Measurements from ENCODE around the gene BCL11B. TPM values are rescaled to one million over a fixed set of nuclear protein-coding genes. Genes with fewer than 3 reads are reported as not detected.

Gene BCL11B
- total RNA-seq, 1 donor from 2014 or later, result 27.0 TPM

DNA sequence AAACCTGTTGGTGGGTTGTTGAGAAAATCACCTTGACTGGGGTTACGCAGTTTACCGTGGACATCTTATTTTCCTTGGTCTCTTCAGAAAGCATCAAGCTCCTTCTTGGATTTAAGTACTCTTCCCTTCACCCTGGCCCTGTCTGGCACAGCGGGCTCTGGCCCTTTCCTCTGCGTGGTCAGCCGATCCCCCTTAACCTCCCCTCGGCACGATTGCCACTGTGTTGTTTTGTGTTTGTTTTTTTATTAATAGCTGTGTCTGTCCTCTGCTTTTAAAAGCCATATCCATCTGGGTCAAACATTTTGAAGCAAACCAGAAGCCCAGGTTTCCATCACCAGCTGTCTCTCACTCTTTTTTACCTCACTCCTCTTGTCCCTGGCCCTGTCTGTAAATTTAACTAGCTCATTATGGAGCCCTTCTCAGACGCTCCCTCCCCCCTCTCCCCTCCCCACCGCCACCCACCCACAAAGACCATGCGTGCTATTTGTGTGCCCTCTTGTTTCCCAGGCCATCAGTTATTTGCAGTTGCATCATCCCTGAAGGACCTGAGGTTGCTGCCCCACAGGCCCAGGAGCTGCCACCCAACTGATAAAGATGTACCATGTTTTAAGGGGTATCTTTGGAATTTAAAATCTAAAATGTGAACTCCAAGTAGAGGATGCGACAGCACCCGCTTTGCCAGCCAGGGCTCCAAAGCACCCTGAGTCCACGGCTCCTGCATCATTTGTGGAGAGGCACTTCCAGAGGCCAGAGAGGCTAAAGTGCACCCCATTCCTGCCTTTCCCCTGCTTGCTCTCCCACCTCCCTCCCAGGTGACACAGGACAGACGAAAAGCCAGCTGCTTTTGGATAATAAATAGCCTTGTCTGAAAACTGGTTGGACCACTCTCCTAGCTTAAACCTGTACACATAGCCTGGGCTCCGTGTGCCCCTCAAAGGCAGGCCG, 3.9 kb downstream of the BCL11B start:
- no peak for DNase-seq

DNA sequence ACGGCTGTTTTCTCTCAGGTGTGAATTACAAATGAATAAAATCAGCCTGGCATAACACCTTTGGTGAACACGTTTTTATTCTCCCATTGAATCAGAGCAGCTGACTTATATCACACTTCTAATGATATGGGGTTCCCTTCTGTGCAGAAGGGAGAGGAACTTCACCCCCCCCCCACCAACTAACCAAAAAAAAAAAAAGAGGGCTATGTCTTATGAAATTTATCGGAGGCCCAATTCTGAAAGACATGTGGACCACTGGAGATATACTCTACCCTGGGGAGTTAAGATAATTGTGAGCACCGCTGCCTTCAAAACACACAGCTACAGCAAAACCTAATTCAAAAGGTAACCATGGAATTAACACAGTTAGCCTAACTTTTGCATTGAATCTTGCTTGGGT, 4.6 kb downstream of the BCL11B start:
- no peak for DNase-seq

DNA sequence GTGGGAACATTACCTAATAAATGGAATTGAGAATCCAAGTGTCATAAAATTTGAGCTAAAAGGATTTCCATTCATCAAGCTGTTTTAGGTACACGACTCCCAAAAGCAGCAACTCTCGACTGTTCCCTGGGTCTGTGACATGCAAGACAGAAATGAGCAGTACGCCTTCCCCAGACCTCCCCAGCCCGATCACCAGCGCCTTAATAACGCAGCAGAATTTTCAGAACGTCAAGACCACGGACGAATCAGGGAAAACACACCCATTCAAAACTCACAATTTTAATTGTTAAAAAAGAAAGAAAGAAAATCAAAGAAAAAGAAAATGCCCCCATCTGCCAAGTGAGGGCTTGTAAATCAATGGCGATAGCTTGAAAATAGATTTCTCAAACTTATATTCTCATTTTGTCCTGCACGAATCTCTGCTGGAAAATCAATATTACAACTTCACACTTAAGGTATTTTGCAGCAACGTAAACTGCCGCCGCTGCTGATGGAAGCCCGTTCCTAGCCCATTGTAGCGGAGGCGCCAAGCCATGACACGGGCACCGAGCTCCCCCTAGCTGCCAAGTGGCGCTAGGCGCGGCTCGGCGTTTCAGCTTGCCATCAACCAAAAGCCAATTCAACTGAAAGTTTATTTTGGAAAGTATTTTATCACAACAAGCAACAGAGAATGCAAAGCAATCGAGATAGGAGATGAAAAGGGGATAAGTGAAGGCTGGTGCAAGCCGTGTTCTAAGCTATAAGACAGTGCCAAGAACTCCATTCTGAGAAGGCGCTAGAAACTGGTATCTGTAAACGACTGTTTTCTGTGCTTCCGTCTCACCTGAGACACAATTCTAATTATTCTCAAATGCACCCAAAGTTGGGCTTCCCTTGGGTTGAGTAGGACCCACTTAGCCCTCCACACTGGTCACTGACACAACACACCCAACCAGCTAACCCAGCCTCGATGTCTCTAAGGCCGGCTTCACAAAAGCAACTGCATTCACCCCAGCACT, 5.5 kb downstream of the BCL11B start:
- DNase-seq, result peak; percentile 58

DNA sequence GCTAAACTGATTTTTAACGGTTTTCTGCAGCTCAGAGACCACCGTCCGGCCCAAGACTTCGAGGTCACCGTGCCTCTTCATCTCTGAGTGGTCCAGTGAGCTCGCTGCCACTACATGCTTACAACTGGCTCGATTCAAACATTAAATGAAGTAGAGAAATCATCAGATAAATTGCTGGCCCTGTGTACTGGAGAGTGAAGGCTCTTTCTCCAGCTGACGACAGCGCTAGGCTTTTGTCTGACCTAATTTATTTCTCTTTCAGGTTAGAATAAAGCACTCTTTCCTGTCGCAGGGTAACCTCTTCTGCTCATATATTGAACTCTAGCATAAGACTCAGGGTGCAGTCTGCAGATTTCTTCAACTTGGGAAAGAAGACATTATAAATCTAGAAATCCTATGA, 6.4 kb downstream of the BCL11B start:
- no peak for DNase-seq

DNA sequence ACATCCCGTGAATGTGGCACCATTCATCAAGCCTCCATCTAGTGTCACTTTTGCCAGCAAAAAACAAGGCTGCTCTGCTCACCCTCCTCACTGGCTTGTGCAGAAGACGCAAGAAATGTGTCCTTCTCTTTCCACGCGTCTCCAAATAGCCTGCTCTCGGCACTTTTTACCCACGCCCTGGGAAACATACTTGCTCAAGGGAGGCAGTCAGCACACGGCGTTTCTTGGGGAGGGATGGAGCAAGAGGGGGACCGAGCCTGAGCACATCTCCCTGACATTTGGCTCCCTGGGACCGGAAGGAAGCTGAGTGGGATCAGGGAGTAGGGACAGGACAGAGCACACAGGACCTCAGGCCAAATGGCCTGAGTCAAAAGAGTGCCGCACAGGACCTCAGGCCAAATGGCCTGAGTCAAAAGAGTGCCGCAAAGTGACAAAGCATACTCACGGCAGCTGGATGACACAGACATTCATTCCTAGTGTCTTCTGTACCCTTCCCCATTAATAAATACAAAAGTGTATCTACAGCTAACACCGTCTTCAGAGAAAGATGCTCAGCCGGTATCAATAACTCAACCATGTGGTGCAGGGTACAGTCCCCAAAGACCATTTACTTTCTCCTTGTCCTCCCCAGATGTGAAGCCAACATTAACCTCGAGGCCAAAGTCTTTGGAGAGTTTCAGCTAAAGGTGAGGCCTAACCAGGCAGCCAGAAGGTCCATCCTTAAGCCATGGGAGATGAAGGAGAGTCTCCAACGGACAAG, 7.1 kb downstream of the BCL11B start:
- no peak for DNase-seq

DNA sequence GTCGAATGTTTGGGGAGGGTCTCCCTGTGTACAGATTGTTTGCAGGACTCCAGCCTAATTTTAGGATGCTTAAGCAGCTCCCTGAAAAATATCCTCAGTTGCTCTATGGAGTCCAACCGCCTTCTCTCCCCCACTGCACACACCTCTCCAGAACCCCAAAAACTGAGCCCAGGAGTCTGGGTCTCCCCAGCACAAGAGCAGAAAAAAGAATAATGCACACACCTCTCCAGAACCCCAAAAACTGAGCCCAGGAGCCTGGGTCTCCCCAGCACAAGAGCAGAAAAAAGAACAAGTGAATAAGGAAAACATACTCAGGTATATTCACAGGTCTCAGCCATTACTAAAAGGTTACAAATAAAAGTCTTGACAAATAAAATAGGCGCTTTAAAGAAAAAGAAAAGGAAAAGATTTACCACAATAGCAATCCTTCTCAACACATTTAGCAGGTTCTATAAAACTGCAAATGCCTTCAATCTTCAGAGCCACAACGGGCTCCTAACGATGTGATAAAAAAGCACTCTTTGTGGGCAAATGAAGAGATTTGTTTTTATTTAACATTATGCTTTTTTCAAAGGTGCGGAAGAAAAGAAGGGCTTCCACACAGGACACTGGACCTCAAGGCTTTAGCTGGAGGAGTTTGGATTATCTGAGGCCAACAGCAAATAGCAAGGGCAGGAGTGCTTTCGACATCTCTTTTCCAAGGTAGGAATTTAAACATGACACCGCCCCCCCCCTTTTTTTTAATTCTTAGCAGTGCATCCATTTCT, 8.2 kb downstream of the BCL11B start:
- DNase-seq, result no peak

DNA sequence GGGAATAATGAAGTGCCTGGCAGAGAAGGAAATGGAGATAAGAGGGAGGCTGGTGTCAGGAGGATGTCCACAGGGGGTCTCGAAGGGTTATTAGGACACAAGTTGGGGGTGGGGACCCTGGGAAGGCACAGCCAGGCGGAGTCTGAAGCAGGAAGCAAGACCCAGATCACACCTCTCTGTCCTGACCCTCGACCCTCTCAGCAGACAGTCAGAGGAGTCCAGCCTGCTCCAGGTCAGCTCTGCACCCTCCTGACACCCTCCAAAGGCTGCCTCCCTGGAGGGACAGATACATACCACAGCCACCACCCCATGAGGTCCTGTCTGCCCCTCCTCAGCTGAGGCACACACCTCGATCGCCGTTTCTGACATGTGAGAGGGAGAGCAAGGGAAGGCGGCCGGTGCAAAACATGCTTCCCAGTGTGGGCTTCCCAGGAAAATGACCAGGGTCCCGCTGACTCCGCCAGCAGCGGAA, 9.0 kb downstream of the BCL11B start:
- DNase-seq, result no peak

DNA sequence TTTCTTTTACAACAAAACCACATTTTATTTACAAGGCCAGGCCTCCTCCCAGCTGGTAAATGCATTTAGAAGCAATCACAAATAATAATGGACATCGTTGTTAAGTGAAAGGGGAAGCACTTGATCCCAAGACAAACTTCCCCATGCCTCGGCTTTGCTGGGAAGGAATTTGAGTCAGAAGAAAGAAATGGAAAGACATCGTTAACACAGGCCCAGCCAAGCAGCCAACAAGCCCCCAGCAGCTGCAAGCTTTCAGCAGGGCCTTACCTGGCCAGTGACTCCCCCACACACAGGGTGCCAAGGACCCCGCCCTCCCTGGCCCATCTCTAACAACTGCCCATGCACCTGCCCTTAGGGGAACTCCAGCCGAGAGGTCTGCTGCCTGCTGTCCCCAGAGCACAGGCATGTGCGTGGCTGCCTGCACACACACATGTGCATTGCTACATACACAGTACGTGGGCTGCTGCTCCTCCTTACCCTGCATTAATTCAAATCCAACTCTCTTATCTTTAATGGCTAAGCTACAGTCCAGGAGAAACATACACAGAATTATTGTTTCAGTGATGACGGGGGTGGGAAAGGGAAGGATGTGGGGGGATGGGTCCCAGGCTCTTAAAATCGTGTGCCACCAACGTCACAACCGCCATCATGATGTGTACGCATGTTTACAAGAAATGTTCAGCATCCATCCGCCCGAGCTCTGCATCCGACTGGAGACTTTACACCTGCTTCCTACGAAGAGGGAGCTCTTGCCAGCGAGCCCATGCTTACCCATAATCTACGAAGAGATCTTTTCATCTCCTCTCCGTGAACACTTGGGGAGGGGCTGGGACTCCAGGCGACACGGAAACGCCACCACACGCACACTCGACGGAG, 9.8 kb downstream of the BCL11B start:
- DNase-seq, result no peak

DNA sequence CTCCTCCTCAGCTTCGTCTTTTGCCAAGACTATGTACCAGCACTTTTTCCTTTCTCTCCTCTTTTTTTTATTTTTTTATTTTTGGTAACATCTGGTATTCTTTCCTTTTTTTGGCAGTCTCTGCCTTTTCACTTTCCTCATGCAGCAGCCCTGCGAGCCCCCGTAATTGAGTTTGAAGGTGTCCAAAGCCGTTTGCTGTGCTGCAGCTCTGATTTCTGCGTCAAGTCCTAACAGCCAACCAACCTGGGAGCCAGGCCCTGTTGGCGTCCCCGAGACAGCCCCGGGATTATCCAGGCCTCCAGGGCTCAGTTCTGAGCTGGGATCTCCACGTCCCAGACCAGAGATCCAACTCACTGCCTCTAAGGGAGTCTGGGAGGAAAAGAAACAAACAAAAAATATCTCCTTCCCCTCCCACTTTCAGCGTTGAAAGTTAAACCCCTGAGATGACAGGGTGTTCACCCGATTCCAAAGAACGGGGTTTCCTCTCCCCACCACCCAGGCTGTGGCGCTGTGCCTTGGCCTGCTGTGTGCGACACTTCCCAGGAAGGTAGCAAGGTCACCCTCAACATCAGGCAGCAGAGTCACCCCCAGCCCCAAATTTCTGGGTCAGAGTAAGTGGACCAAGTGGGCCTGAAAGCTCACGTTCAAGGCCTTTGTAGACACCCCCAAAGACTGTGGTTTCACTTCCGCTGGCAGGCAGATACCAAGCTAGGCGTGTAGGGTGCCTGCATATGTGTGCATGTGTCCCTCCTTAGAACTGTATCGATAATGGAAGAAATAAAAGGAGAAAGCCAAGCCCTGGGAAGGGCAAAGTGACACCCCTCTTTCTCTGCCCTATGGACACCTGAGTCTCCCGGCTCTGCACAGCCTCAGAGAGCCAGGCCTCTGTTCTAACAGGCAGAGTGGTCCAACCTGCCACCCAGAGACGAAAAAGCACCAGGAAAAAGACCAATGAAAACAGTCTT, 11.1 kb downstream of the BCL11B start:
- DNase-seq, result no peak

DNA sequence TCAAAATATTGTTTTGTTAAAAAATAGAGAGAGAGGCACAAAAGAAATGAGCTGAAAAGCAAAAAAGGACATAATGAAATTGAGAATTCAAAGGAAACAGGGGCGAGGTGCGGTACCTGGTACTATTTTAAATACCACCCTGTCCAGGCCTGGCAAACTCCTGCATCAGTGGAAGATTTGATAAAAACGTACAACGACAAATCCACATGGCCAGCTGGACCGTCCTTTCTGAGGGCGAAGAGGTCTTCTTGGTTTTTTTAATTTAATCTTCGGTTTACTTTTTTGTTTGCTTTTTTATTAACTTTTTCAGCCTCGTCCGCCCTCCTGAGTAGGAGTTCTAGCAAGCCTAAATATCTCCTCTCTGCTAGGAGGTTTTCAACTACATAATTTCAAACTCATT, 11.9 kb downstream of the BCL11B start:
- DNase-seq, result no peak

DNA sequence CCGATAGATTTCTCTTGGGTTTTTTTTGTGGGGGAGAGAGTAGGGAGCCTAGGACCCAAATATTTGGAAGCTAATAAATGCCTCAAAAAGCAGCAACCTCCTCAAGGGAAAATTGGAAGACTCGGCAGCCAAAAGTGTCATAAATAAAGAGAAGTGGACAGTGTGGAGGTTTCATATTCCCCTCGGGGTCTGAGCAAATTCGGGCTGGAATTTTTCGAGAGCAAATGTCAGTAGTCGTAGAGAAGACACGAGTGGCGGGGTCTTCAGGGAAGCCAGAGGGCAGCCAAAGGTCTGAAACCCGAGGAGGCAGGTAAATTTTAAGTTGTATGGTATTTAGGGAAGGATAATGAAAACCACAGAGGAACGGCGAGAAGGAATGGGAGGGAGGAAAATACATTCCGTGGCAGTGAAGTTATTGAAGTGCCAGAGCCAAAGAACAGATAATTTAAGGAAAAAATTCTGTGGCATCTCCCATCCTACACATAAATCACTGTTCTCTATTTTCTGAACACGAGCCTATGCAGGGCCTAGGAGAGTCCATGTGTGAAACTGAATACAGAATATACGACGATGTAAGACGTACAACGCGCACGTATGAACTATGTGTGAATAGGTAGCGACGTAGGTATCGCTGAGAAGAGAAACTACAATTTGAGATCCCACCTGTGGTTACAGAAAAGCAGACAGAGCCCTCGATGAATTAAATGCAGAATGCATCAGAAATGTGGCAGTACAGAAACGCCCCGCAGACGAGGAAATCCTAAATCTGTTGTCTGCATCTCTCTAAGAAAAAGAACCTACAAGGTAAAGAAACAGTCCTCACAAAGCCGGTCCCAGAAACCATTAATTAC, 12.9 kb downstream of the BCL11B start:
- DNase-seq, result no peak

DNA sequence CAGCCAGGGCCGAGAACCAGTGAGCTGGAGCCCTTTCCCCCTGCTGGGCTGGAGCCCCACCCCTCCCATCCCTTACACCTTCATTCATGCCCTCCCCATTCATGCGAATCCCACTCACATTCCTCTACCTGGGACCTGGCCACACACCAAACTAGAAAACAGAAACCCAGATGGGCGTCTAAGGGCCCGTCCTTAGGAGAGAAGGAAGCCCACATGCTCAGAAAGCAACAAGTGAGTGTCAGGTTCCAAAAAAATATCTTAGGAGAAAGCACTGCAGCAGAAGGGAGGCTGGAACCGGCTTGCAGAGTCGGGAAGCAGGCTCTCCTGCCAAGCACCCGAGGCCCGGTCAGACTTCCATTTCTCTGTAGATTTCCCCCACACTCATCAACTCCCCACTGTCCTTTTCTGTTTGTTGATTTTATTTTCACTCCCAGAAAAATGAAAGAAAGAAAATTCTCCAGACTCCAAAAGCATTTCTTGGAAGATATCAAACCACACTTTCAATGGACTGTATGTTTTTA, 13.6 kb downstream of the BCL11B start:
- DNase-seq, result no peak

DNA sequence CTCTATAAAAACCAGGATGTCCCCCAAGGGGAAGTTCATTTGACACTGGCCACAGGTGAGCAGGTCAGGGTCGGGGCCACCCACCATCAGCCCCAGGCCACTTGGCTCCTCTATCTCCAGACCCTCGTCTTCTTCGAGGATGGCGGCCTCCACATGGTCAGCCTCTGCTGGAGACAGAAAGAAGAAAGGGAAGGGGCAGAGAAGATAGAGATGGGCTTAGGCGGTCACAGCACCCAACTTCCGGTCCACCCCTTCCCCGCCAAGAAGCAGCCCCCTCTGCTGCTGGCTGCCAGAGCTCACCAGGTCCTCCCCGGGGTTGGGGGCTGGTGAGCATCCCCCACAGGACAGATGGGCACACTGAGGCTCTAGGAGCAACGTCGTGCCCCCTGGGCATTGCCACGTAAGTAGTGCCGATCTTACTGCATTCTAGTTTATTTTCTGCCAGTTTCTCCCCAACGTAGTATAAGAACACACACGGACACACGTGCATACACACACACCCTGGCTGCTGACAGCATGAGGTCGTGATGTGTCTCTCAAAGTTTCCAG, 14.2 kb downstream of the BCL11B start:
- no peak for DNase-seq

DNA sequence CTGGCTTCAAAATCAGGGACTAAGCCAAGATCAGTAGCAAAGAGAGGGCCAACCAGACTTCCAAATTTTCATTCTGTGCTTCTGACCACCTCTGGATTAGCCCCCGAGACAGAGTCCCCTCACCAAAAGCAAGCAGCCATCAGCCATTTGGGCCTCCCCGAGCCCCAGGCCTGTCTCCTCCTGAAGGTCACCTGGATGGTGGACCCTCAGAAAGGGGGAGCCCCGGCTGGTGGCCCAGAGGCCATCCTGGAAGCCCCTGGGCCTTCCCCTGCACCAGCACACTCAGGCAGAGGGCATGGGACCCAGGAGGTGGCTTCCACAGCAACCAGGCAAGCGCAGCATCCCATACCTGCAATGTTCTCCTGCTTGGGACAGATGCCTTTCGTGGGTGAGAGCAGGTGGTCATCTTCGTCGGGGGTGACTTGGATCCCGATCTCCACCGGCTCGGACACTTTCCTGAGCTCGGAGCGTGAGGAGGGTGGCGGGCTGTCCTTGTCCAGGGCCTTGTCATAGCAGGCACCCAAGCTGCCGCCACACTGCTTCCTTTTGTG, 14.8 kb downstream of the BCL11B start:
- DNase-seq, result no peak

DNA sequence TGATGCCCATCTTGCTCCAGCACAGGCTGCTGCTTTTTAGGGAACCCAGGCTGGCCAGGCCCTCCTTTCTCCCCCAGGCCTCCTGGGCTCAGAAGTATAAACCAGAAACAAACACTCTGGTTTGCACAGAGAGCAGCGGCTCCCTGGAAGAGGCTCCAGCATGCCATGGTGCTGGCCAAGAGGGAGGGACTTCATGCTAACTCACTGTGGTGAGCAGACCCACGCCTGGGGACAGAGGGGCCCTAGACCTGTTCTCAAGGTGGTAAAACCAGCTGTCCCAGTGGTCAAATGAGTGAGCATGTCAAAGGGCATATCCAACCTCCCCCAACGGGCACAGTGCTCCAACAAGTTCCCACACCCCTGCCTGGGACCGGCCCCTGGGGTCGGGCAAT, 15.5 kb downstream of the BCL11B start:
- no peak for DNase-seq

DNA sequence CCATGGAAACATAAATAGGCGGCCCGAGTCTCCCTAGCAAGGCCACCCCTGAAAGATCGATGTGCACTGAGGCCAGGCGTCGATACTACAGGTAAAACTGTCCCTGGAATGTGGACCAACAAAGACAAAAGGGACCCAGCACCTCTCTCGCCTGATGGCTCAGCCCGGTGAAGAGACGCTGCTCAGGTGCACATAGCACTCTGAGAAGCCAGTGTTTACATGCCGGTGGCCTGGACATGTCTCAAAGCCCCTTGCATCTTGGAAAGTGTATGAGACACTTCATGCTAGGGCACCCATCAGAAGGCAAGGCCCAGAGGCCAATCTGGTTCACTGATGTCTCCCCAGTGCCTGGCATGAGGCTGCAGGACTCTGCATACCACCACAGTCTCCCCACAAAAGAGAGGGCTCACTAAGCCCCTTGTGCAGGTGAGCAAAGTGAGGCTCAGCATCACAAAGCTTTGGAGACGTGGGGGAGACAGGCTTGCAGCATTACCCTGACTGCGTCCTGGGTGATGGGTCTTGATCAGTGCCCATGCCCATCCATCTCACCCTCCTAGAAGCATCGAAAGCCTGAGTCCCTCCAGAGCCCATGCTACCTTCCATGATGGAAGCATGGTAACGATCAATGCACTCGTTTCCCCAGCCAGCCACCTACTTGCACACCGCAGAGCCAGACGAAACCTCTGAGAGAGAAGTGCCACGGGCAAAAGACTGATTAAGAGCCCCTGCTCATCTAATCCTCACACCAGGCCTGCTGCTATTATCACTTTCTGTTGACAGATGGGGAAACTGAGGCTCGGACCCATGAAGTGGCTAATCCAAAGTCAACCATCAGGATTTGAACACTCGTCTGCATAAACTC, 16.1 kb downstream of the BCL11B start:
- no peak for DNase-seq

Measured in occipital lobe (tissue), 2 donors.